Natural killer cell (primary cell): ENCODE measurements around the gene ZNF69. TPM values are rescaled to one million over a fixed set of nuclear protein-coding genes. Genes with fewer than 3 reads are reported as not detected.
"Not testable (repeated sequence)": the region's sequence is repeated elsewhere in the genome, so short reads cannot be mapped to it uniquely, and the experiment has no call there.

Experiments used
- ATAC-seq, 3 donors: fragments of 150-1000 bp in 2 of 3; fragments of 200-7000 bp in 1 of 3; cut with Tn5 transposase; 1 replicate in 1 of 3; 2 replicates in 2 of 3; pipeline ENCODE4 v1.10.0; 2021; ENCODE audit warnings: mild to moderate bottlenecking in 2 of 3, moderate library complexity in 2 of 3
- DNase-seq, 2 donors: peaks; one replicate each; pipeline versions ENCODE4 v3.0.0 to v3.0.0-alpha.2; 2013 to 2021; ENCODE audit warnings: mixed read lengths in 1 of 2
- H3K27ac ChIP-seq: one replicate; pipeline ENCODE4 v1.5.1; 2013; ENCODE audit warnings: mild to moderate bottlenecking, low read length
- H3K27me3 ChIP-seq: one replicate; pipeline ENCODE4 v1.6.1; 2013; ENCODE audit warnings: low read length; ENCODE audit not compliant: control insufficient read depth, insufficient read depth
- H3K36me3 ChIP-seq: one replicate; pipeline ENCODE4 v1.6.1; 2013; ENCODE audit warnings: low read length; ENCODE audit not compliant: control insufficient read depth, insufficient read depth
- H3K4me1 ChIP-seq: one replicate; pipeline ENCODE4 v1.6.1; 2013; ENCODE audit warnings: low read length; ENCODE audit not compliant: control insufficient read depth, insufficient read depth
- H3K4me3 ChIP-seq: one replicate; pipeline ENCODE4 v1.5.1; 2013; ENCODE audit warnings: low read length
- H3K9me3 ChIP-seq: one replicate; pipeline ENCODE4 v1.6.1; 2013; ENCODE audit warnings: low read length; ENCODE audit not compliant: control insufficient read depth, insufficient read depth
- H3K27ac Mint-ChIP-seq, 2 donors: one replicate each; pipeline ENCODE4 v1.8.0; 2022; ENCODE audit warnings: mild to moderate bottlenecking in 2 of 2, mixed read lengths in 2 of 2, moderate library complexity in 1 of 2
- H3K27me3 Mint-ChIP-seq, 2 donors: one replicate each; pipeline ENCODE4 v1.8.0; 2022; ENCODE audit warnings: low read depth in 2 of 2, mixed read lengths in 2 of 2
- H3K36me3 Mint-ChIP-seq: one replicate; pipeline ENCODE4 v1.8.0; 2022; ENCODE audit warnings: mixed read lengths
- H3K4me1 Mint-ChIP-seq, 2 donors: one replicate each; pipeline ENCODE4 v1.8.0; 2022; ENCODE audit warnings: mixed read lengths in 2 of 2
- H3K4me3 Mint-ChIP-seq: one replicate; pipeline ENCODE4 v1.8.0; 2022; ENCODE audit warnings: mild to moderate bottlenecking, moderate library complexity, mixed read lengths
- H3K9me3 Mint-ChIP-seq, 2 donors: one replicate each; pipeline ENCODE4 v1.8.0; 2022; ENCODE audit warnings: mixed read lengths in 2 of 2
- CTCF ChIP-seq: fragments of 200-600 bp; IDR thresholded peaks from one replicate; pipeline ENCODE4 v1.8.0; 2022; ENCODE audit warnings: antibody characterized with exemption
- WGBS: methylation state at CpG from one replicate; pipeline ENCODE4 v1.1.7; 2013; ENCODE audit warnings: missing lambda C conversion rate; ENCODE audit not compliant: insufficient coverage; 5-methylcytosine and 5-hydroxymethylcytosine counted together
- intact Hi-C: fragments of 100-400 bp; cut with micrococcal nuclease; formaldehyde crosslinking; loops from one replicate; pipeline ENCODE4 v1.14.2; 2022
- total RNA-seq, 4 donors: library from RNA; stranded (reverse); fragments of 120-200 nt in 1 of 4; gene quantifications; one replicate each; pipeline versions ENCODE4 v1.2.3 to v1.2.4, GENCODE V29; 2013 to 2022

Gene ZNF69
- total RNA-seq, 3 donors from 2014 or later (not counting 1 experiment from before 2014, with no cell fraction given), result 4.1 to 6.5 (median 4.8) TPM

DNA sequence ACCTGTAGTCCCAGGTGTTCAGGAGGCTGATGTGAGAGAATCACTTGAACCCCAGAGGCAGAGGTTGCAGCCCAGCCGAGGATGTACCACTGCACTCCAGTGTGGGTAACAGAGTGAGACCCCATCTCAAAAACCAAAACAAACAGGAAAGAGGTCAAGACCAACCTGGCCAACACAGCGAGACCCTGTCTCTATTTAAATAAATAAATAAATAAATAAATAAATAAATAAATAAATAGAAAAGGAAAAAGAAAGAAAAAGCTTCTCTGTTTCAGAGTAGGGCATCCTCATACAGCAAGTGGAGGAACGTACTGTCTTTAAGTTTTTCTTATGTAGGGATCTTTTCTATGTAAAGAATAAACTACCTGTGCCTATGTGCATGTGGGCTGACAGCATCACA, 39.6 kb downstream of the ZNF69 start:
- ATAC-seq (no peak), DNase-seq (no peak)
- no peaks in the 10 kb centered on the region for H3K36me3 Mint-ChIP-seq
- H3K4me1 Mint-ChIP-seq, result peaks cover 62 to 75% of the 10 kb centered on the region in 2 donors
- WGBS, result 92% methylated on average over 1 of the region's 3 CpGs
- peaks cover 0 to 4% of the 10 kb centered on the region in 2 donors for H3K27me3 Mint-ChIP-seq
- Histone ChIP-seq H3K4me1 (peaks cover 44% of the 10 kb centered on the region), H3K4me3 (no peak overlapping the region), H3K9me3 (no peaks in the 10 kb centered on the region), H3K36me3 (no peaks in the 10 kb centered on the region), H3K27me3 (no peaks in the 10 kb centered on the region), H3K27ac (no peak overlapping the region)
- peak overlapping the region; percentile 42 for H3K4me3 Mint-ChIP-seq
- no peak for TF ChIP-seq CTCF
- intact Hi-C loops, result loop anchor here (1.0 to 5.0 kb wide), 2 partner anchors 8 to 130 kb away; partner anchors contain the start of gene ZNF491
- peak overlapping the region; percentile 97 to 99 for H3K27ac Mint-ChIP-seq
- H3K9me3 Mint-ChIP-seq, result no peaks in the 10 kb centered on the region

DNA sequence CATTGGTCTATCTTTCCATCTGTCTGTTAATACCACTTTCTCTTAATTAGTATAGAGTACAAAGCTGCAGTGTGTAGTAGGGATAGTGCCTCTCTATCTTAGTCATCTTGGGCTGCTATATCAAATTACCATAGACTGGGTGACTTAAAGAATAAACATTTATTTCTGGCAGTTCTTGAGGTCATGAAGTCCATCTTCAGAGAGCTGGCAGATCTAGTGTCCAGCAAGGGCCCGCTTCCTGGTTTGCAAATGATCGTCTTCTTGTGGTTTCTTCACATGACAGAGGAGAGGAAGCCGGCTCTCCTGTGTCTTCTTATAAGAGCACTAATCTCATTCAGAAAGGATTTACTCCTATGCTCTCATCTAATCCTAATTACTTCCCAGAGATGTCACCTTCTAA, 43.5 kb downstream of the ZNF69 start:
- H3K36me3 Mint-ChIP-seq, result no peaks in the 10 kb centered on the region

GRCh38 chr19:11931513-11931912, 43.9 kb downstream of the ZNF69 start:
- intact Hi-C loops, result no loop called here
- WGBS, result 100% methylated on average over 3 of the region's 3 CpGs
- Mint-ChIP-seq H3K36me3 (no peaks in the 10 kb centered on the region), H3K4me3 (peak overlapping the region; percentile 53), H3K4me1 (peaks cover 36 to 50% of the 10 kb centered on the region in 2 donors), H3K9me3 (no peaks in the 10 kb centered on the region), H3K27me3 (no peaks in the 10 kb centered on the region), H3K27ac (peak overlapping the region; percentile 68 to 84)
- no peak overlapping the region for H3K4me3 ChIP-seq
- H3K36me3 ChIP-seq, result no peaks in the 10 kb centered on the region
- DNase-seq (no peak), ATAC-seq (no peak)
- H3K4me1 ChIP-seq, result peaks cover 18% of the 10 kb centered on the region
- H3K27me3 ChIP-seq, result no peaks in the 10 kb centered on the region
- peaks cover 3% of the 10 kb centered on the region for H3K9me3 ChIP-seq
- H3K27ac ChIP-seq, result no peak overlapping the region
- TF ChIP-seq CTCF, result no peak

More for the DNA sequence above, 43.5 kb downstream of the ZNF69 start:
- Mint-ChIP-seq H3K4me3 (peak overlapping the region; percentile 53), H3K27me3 (no peaks in the 10 kb centered on the region), H3K9me3 (no peaks in the 10 kb centered on the region), H3K27ac (peak overlapping the region; percentile 68 to 84), H3K4me1 (peaks cover 36 to 50% of the 10 kb centered on the region in 2 donors)
- DNase-seq, result no peak
- H3K36me3 ChIP-seq, result no peaks in the 10 kb centered on the region
- no peak overlapping the region for H3K4me3 ChIP-seq
- H3K27me3 ChIP-seq, result no peaks in the 10 kb centered on the region
- H3K27ac ChIP-seq, result peak overlapping the region; percentile 13
- no peak for TF ChIP-seq CTCF
- 39% methylated on average over 3 of the region's 3 CpGs for WGBS
- intact Hi-C loops, result no loop called here
- H3K4me1 ChIP-seq, result peaks cover 22% of the 10 kb centered on the region
- H3K9me3 ChIP-seq, result peaks cover 3% of the 10 kb centered on the region
- peak in 1 of 3 donors; percentile 42 for ATAC-seq

DNA sequence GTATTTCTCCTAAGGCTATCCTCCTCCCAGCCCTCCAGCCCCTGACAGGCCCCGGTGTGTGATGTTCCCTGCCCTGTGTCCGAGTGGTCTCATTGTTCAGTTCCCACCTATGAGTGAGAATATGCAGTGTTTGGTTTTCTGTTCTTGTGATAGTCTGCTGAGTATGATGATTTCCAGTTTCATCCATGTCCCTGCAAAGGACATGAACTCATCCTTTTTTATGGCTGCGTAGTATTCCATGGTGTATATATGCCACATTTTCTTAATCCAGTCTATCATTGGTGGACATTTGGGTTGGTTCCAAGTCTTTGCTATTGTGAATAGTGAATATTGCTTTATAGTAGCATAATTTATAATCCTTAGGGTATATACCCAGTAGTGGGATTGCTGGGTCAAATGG, 48.2 kb downstream of the ZNF69 start:
- H3K36me3 Mint-ChIP-seq, DNase-seq, H3K27ac ChIP-seq, H3K27ac Mint-ChIP-seq, H3K4me3 Mint-ChIP-seq, H3K36me3 ChIP-seq, H3K27me3 Mint-ChIP-seq, ATAC-seq, H3K9me3 Mint-ChIP-seq, H3K4me3 ChIP-seq, H3K27me3 ChIP-seq: not testable (repeated sequence)
- H3K9me3 ChIP-seq, result peaks cover 18% of the 10 kb centered on the region
- 100% methylated on average over 1 of the region's 3 CpGs for WGBS
- intact Hi-C loops, result loop anchor here (1.0 kb wide), 1 partner anchor 9 kb away; no protein-coding TSS in a partner anchor
- H3K4me1 Mint-ChIP-seq, result peaks cover 17 to 33% of the 10 kb centered on the region in 2 donors
- peaks cover 10% of the 10 kb centered on the region for H3K4me1 ChIP-seq

GRCh38 chr19:11938383-11938782, 50.8 kb downstream of the ZNF69 start:
- Mint-ChIP-seq H3K36me3 (peaks cover 21% of the 10 kb centered on the region), H3K4me1 (peaks cover 10 to 16% of the 10 kb centered on the region in 2 donors)
- ATAC-seq, H3K4me3 ChIP-seq, H3K27ac Mint-ChIP-seq, H3K9me3 Mint-ChIP-seq, H3K27ac ChIP-seq, H3K4me1 ChIP-seq, DNase-seq, intact Hi-C loops, H3K4me3 Mint-ChIP-seq, H3K27me3 Mint-ChIP-seq, H3K27me3 ChIP-seq: not testable (repeated sequence)
- Histone ChIP-seq H3K36me3 (peaks cover 11% of the 10 kb centered on the region), H3K9me3 (peaks cover 36% of the 10 kb centered on the region)
- no CpG with 5 or more reads among the region's 3 CpGs for WGBS

DNA sequence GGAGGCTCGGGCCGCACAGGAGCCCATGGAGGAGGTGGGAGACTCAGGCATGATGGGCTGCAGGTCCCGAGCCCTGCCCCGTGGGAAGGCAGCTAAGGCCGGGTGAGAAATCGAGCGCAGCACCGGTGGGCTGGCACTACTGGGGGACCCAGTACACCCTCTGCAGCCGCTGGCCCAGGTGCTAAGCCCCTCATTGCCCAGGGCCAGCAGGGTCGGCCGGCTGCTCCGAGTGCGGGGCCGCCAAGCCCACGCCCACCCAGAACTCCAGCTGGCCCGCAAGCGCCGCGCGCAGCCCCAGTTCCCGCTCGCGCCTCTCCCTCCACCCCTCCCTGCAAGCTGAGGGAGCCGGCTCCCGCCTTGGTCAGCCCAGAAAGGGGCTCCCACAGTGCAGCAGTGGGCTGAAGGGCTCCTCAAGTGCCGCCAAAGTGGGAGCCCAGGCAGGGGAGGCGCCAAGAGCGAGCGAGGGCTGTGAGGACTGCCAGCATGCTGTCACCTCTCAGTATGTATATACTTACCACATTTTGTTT, 53.8 kb downstream of the ZNF69 start:
- H3K27me3 Mint-ChIP-seq, intact Hi-C loops, H3K27ac Mint-ChIP-seq, H3K4me3 ChIP-seq, DNase-seq, ATAC-seq, H3K4me3 Mint-ChIP-seq, H3K27me3 ChIP-seq, H3K4me1 ChIP-seq, H3K27ac ChIP-seq: not testable (repeated sequence)
- Mint-ChIP-seq H3K4me1 (peaks cover 6 to 18% of the 10 kb centered on the region in 2 donors), H3K36me3 (peaks cover 52% of the 10 kb centered on the region), H3K9me3 (peaks cover 4 to 11% of the 10 kb centered on the region in 2 donors)
- WGBS, result 99% methylated on average over 26 of the region's 29 CpGs
- H3K9me3 ChIP-seq, result peaks cover 63% of the 10 kb centered on the region
- H3K36me3 ChIP-seq, result peaks cover 22% of the 10 kb centered on the region
